Right renal pelvis (tissue), 4 donors: Measurements from ENCODE around the gene LAMTOR1. TPM values are rescaled to one million over a fixed set of nuclear protein-coding genes. Genes with fewer than 3 reads are reported as not detected.

ENCODE experiments used
- polyA plus RNA-seq, 4 donors: library from polyadenylated mRNA; unstranded; fragments of 120-200 nt; gene quantifications; one replicate each; pipeline ENCODE4 v1.2.1, GENCODE V29; 2013; ENCODE audit not compliant: insufficient read length in 4 of 4

The LAMTOR1 gene
- polyA plus RNA-seq, 4 donors: 111 to 121 (median 114) TPM

Other genes with a start within 250 kb of the LAMTOR1 start
- 1 to 10 TPM in 3 of 4 donors, not detected in 1; 1.0 to 1.8 (median 1.1) TPM for gene DEFB131B, start 224.8 kb downstream of the LAMTOR1 start, polyA plus RNA-seq
- gene XNDC1N, start 174.7 kb downstream of the LAMTOR1 start, polyA plus RNA-seq: 1 to 10 TPM; 4.9 to 7.1 (median 6.6) TPM
- 10 to 100 TPM; 38.7 to 42.7 (median 39.6) TPM for gene RNF121, start 174.3 kb downstream of the LAMTOR1 start, polyA plus RNA-seq
- 1 to 10 TPM; 7.8 to 9.9 (median 9.2) TPM for gene IL18BP, start 104.4 kb downstream of the LAMTOR1 start, polyA plus RNA-seq
- gene NUMA1, start 22.8 kb downstream of the LAMTOR1 start, polyA plus RNA-seq: 100 to 1,000 TPM; 253 to 272 (median 263) TPM
- 10 to 100 TPM; 20.1 to 26.2 (median 22.6) TPM for gene LRRC51, start 22.4 kb downstream of the LAMTOR1 start, polyA plus RNA-seq
- gene TOMT, start 2.6 kb upstream of the LAMTOR1 start, polyA plus RNA-seq: not detected
- gene ANAPC15, start 9.4 kb upstream of the LAMTOR1 start, polyA plus RNA-seq: 10 to 100 TPM; 47.2 to 56.9 (median 53.0) TPM
- gene FOLR3, start 32.4 kb upstream of the LAMTOR1 start, polyA plus RNA-seq: 1 to 10 TPM; 1.8 to 2.7 (median 2.0) TPM
- 10 to 100 TPM; 44.9 to 64.6 (median 53.2) TPM for gene FOLR1, start 88.8 kb upstream of the LAMTOR1 start, polyA plus RNA-seq
- 10 to 100 TPM in 3 of 4 donors, 1 to 10 TPM in 1; 9.6 to 11.7 (median 11.2) TPM for gene FOLR2, start 113.5 kb upstream of the LAMTOR1 start, polyA plus RNA-seq
- gene INPPL1, start 121.5 kb upstream of the LAMTOR1 start, polyA plus RNA-seq: 100 to 1,000 TPM; 131 to 171 (median 145) TPM
- under 1 TPM in 1 of 4 donors, not detected in 3; 0.49 TPM for gene PHOX2A, start 140.9 kb upstream of the LAMTOR1 start, polyA plus RNA-seq